ENCODE measurements around the gene PPP3CB. TPM values are rescaled to one million over a fixed set of nuclear protein-coding genes. Genes with fewer than 3 reads are reported as not detected.

Gene PPP3CB
- total and polyA plus RNA-seq, 2 donors (not counting 3 experiments of a cell fraction or from before 2014, with no cell fraction given): 13.5 to 30.4 TPM

DNA sequence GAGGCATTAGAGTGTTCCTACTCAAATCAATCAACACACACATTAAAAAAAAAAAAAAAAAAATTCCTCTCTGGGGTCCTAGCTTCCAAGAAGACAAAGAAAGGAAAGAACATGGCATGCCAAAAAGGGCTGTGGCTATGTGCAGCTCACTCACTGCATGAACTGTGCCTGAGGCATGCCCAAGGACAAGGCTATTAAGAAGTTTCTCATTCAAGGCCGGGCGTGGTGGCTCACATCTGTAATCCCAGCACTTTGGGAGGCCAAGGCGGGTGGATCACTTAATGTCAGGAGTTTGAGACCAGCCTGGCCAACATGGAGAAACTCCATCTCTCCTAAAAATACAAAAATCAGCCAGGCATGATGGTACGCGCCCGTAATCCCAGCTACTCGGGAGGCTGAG lies 41.9 kb upstream of the PPP3CB start:
- no TSS peak for BruUV-seq (replicated peaks)
- Histone ChIP-seq H3K27ac (ENCODE audit: insufficient read depth, low read depth, low read length) (no peak overlapping the region), H2AFZ (ENCODE audit: low read depth, low read length) (no peak overlapping the region), H3K9me1 (replicated peaks; ENCODE audit: control insufficient read depth, extremely low read depth, insufficient read depth, low read length) (no peaks in the 10 kb centered on the region), H3K27me3 (ENCODE audit: control insufficient read depth in 2 of 2, insufficient read depth in 2 of 2, low read length in 2 of 2) (no peaks in the 10 kb centered on the region), H4K20me1 (replicated peaks; ENCODE audit: control insufficient read depth, extremely low read depth, insufficient read depth, low read length) (no peaks in the 10 kb centered on the region), H3K4me2 (ENCODE audit: insufficient read depth, low read length) (no peak overlapping the region), H3K9ac (replicated peaks; ENCODE audit: extremely low read depth, insufficient read depth, low read length) (no peak overlapping the region), H3K4me1 (ENCODE audit: control insufficient read depth, extremely low read depth, insufficient read depth, low read length) (no peaks in the 10 kb centered on the region), H3K9me3 (replicated peaks; ENCODE audit: control insufficient read depth, insufficient read depth, low read length) (no peaks in the 10 kb centered on the region), H3K79me2 (ENCODE audit: control insufficient read depth, insufficient read depth, low read length) (no peaks in the 10 kb centered on the region), H3K36me3 (ENCODE audit: control insufficient read depth in 2 of 2, extremely low read depth in 1 of 2, insufficient read depth in 2 of 2, low read length in 2 of 2) (peaks cover 0 to 2% of the 10 kb centered on the region in 2 experiments), H3K4me3 (replicated peaks in 1 of 3; ENCODE audit: insufficient read depth in 1 of 3, low read depth in 1 of 3, low read length in 3 of 3) (no peak overlapping the region)
- TF ChIP-seq FOS (IDR thresholded peaks at IDR 0.05; ENCODE audit: borderline replicate concordance, insufficient read depth, low read length) (no peak), EZH2 (IDR thresholded peaks at IDR 0.05; ENCODE audit: borderline replicate concordance, low read depth, low read length, severe bottlenecking) (no peak), JUN (IDR thresholded peaks at IDR 0.05; ENCODE audit: borderline replicate concordance, insufficient read depth, insufficient read length, low read depth) (no peak), POLR2AphosphoS5 (IDR thresholded peaks at IDR 0.05; ENCODE audit: insufficient read depth, low read depth, low read length) (no peak)
- DNase-seq (ENCODE audit: low read depth, low spot score) (no peak), FAIRE-seq (no peak)
- ChIA-PET CTCF (interaction anchor here (1.5 kb wide), 1 partner anchor 106 kb away, joined by 5 read pairs; no protein-coding TSS in a partner anchor), POLR2A (interaction anchor here (0.6 kb wide), 1 partner anchor 85 kb away, joined by 3 read pairs; no protein-coding TSS in a partner anchor)
- dilution Hi-C loops (cut with MboI; ENCODE audit: extremely low pct_ligation_motif_present, low sequenced_read_pairs) (loop anchor here (10.0 kb wide), 1 partner anchor 87 kb away; no protein-coding TSS in a partner anchor), intact Hi-C loops (cut with micrococcal nuclease) (no loop called here)

DNA sequence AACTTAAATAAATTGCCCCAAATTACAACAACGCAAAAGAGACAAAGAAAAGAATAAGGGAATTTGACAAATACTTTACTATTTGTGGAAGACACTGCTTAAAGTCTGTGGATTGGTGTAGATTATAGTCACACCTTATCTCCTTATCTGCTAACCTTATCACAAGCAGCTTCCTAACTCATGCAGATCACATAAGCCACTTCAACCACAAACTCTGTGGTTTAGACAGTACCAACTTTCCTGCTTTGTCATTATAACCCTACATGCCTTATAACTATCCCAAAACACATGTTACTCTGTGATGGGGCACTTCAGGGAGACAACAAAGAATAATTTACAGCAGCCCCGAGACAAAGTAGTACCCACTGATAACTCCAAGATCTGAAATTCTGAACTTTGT lies 41.5 kb upstream of the PPP3CB start:
- Histone ChIP-seq H4K20me1 (replicated peaks; ENCODE audit: control insufficient read depth, extremely low read depth, insufficient read depth, low read length) (no peaks in the 10 kb centered on the region), H3K9ac (replicated peaks; ENCODE audit: extremely low read depth, insufficient read depth, low read length) (no peak overlapping the region), H3K4me2 (ENCODE audit: insufficient read depth, low read length) (no peak overlapping the region), H3K9me1 (replicated peaks; ENCODE audit: control insufficient read depth, extremely low read depth, insufficient read depth, low read length) (no peaks in the 10 kb centered on the region), H3K4me3 (replicated peaks in 1 of 3; ENCODE audit: insufficient read depth in 1 of 3, low read depth in 1 of 3, low read length in 3 of 3) (no peak overlapping the region), H3K36me3 (ENCODE audit: control insufficient read depth in 2 of 2, extremely low read depth in 1 of 2, insufficient read depth in 2 of 2, low read length in 2 of 2) (peaks cover 0 to 2% of the 10 kb centered on the region in 2 experiments), H3K9me3 (replicated peaks; ENCODE audit: control insufficient read depth, insufficient read depth, low read length) (no peaks in the 10 kb centered on the region), H2AFZ (ENCODE audit: low read depth, low read length) (no peak overlapping the region), H3K27ac (ENCODE audit: insufficient read depth, low read depth, low read length) (no peak overlapping the region), H3K27me3 (ENCODE audit: control insufficient read depth in 2 of 2, insufficient read depth in 2 of 2, low read length in 2 of 2) (no peaks in the 10 kb centered on the region), H3K4me1 (ENCODE audit: control insufficient read depth, extremely low read depth, insufficient read depth, low read length) (no peaks in the 10 kb centered on the region), H3K79me2 (ENCODE audit: control insufficient read depth, insufficient read depth, low read length) (no peaks in the 10 kb centered on the region)
- intact Hi-C loops (cut with micrococcal nuclease): no loop called here
- TF ChIP-seq POLR2A (IDR thresholded peaks at IDR 0.05; ENCODE audit: low read depth, low read length): no peak
- no peak for TF ChIP-seq EZH2 (IDR thresholded peaks at IDR 0.05; ENCODE audit: borderline replicate concordance, low read depth, low read length, severe bottlenecking)
- TF ChIP-seq MYC (IDR thresholded peaks at IDR 0.05; ENCODE audit: low read depth, low read length): no peak
- TF ChIP-seq GATA2 (IDR thresholded peaks at IDR 0.05; ENCODE audit: insufficient read depth, insufficient read length, low read depth, low read length): no peak
- TF ChIP-seq JUN (IDR thresholded peaks at IDR 0.05; ENCODE audit: borderline replicate concordance, insufficient read depth, insufficient read length, low read depth): no peak
- TF ChIP-seq POLR2AphosphoS5 (IDR thresholded peaks at IDR 0.05; ENCODE audit: insufficient read depth, low read depth, low read length): no peak
- TF ChIP-seq, protein P1, sequence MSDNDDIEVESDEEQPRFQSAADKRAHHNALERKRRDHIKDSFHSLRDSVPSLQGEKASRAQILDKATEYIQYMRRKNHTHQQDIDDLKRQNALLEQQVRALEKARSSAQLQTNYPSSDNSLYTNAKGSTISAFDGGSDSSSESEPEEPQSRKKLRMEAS (IDR thresholded peaks at IDR 0.05; ENCODE audit: insufficient read depth, insufficient read length): no peak
- TF ChIP-seq FOS (IDR thresholded peaks at IDR 0.05; ENCODE audit: borderline replicate concordance, insufficient read depth, low read length): no peak
- ChIA-PET CTCF (interaction anchor here (1.5 kb wide), 1 partner anchor 107 kb away, joined by 5 read pairs; no protein-coding TSS in a partner anchor), POLR2A (no interaction called here)
- DNase-seq (ENCODE audit: low read depth, low spot score): no peak
- FAIRE-seq: no peak
- dilution Hi-C loops (cut with MboI; ENCODE audit: extremely low pct_ligation_motif_present, low sequenced_read_pairs): loop anchor here (10.0 kb wide), 1 partner anchor 88 kb away; no protein-coding TSS in a partner anchor
- no TSS peak for BruUV-seq (replicated peaks)

Data from endothelial cell of umbilical vein (primary cell).